ENCODE results near the gene UBD. TPM values are rescaled to one million over a fixed set of nuclear protein-coding genes. Genes with fewer than 3 reads are reported as not detected.

Gene UBD
- total and polyA plus RNA-seq, 2 of the 13 experiments (the other 11 are each of a cell fraction or from before 2014, with no cell fraction given) = 13.9 to 172 TPM

DNA sequence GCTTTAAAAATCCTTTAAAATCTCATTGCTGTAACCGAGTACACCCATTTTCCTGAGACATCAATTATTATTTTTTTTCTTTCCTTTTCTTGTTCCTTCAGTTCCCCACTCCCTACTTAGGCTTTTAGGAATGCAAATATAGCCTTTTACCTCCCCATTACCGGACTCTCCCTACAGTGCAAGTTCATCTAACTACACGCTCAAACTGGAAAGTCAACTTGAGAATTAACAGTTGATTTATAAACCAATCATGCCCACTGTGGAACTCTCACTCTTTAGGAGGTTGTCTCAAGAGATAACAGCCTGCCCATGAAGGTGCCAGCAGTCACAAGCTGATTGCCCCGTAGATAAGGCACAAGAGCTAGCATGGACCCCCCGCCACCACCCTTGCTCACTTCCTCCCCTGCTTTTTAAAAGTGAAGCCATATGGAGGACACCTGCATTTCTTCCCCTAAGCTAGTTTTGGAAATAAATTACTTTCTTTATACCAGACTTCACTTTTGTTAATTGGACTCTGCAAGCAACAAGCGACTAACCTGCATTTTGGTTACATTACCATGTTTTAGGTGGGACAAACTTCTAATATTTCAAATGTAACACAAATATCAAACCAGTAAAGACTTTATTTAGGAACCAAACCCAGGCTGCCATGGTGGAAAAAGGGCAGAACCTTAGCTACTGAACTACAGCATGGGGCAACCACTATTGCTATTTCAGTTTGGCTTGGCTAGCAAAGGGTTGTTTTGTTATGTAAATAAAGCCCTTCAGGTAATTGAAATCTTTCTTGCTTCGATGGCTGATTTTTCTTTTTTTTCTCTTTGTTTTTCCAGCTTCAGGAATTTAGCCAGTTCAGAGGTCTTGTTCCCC lies 34.9 kb downstream of the UBD start (continued):
- TF ChIP-seq ARNT2 (CRISPR knock-in tag; IDR thresholded peaks at IDR 0.05; ENCODE audit: low read depth) (no peak), ZNF292 (CRISPR knock-in tag; IDR thresholded peaks at IDR 0.05; ENCODE audit: borderline replicate concordance, low read depth) (no peak), ZNF557 (CRISPR knock-in tag; IDR thresholded peaks at IDR 0.05) (no peak), KDM1A (CRISPR knock-in tag; IDR thresholded peaks at IDR 0.05) (no peak), SETDB1 (CRISPR knock-in tag; IDR thresholded peaks at IDR 0.05; ENCODE audit: borderline replicate concordance) (no peak), ZNF841 (CRISPR knock-in tag; IDR thresholded peaks at IDR 0.05; ENCODE audit: borderline replicate concordance) (no peak)
- TF ChIP-seq, protein P1, sequence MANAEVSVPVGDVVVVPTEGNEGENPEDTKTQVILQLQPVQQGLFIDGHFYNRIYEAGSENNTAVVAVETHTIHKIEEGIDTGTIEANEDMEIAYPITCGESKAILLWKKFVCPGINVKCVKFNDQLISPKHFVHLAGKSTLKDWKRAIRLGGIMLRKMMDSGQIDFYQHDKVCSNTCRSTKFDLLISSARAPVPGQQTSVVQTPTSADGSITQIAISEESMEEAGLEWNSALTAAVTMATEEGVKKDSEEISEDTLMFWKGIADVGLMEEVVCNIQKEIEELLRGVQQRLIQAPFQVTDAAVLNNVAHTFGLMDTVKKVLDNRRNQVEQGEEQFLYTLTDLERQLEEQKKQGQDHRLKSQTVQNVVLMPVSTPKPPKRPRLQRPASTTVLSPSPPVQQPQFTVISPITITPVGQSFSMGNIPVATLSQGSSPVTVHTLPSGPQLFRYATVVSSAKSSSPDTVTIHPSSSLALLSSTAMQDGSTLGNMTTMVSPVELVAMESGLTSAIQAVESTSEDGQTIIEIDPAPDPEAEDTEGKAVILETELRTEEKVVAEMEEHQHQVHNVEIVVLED (CRISPR knock-in tag; IDR thresholded peaks at IDR 0.05; ENCODE audit: borderline replicate concordance) = no peak
- TF ChIP-seq, protein P2, sequence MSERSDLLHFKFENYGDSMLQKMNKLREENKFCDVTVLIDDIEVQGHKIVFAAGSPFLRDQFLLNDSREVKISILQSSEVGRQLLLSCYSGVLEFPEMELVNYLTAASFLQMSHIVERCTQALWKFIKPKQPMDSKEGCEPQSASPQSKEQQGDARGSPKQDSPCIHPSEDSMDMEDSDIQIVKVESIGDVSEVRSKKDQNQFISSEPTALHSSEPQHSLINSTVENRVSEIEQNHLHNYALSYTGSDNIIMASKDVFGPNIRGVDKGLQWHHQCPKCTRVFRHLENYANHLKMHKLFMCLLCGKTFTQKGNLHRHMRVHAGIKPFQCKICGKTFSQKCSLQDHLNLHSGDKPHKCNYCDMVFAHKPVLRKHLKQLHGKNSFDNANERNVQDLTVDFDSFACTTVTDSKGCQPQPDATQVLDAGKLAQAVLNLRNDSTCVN (CRISPR knock-in tag; IDR thresholded peaks at IDR 0.05; ENCODE audit: borderline replicate concordance) = no peak

DNA sequence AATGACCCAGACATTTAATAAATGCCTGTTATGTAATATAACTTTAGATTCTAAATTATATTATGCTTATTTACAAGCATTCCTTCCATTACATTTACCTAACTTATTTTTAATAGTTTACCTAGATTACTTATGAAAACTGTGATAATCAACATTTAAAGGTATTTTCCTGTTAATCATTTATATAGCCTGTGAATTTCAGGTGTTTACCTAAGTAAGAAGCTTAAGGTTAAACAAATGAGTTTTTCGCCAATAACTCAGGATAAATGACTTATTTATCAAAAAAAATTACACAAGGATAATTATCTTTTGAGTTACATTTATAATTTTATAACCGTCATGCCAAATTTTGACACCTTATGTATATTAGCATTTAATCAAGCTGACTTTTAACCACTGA lies 35.5 kb downstream of the UBD start:
- ChIA-PET POLR2A (no interaction called here), CTCF (ENCODE audit: low intra/inter-chr PET ratio, low total read pairs) (no interaction called here)
- Histone ChIP-seq H4K20me1 (ENCODE audit: insufficient read depth, low read length) (no peaks in the 10 kb centered on the region), H3K4me1 (ENCODE audit: insufficient read depth, low read length) (no peaks in the 10 kb centered on the region), H2AFZ (ENCODE audit: low read length) (no peak overlapping the region), H3K27me3 (ENCODE audit: control insufficient read depth in 1 of 2, insufficient read depth in 2 of 2, low read length in 2 of 2) (no peaks in the 10 kb centered on the region), H3K4me3 (replicated peaks in 1 of 3; ENCODE audit: insufficient read depth in 1 of 3, low read depth in 2 of 3, low read length in 3 of 3) (no peak overlapping the region), H3K4me2 (ENCODE audit: low read depth, low read length) (no peak overlapping the region), H3K36me3 (replicated peaks in 1 of 2; ENCODE audit: control insufficient read depth in 1 of 2, insufficient read depth in 2 of 2, low read length in 2 of 2) (no peaks in the 10 kb centered on the region), H3K9me3 (ENCODE audit: low read length) (no peaks in the 10 kb centered on the region), H3K9ac (ENCODE audit: insufficient read depth, low read depth, low read length) (no peak overlapping the region), H3K27ac (ENCODE audit: extremely low read length, insufficient read depth, low read length) (no peak overlapping the region), H3K79me2 (ENCODE audit: insufficient read depth, low read length) (no peaks in the 10 kb centered on the region)
- in situ Hi-C loops (cut with HindIII; ENCODE audit: extremely low pct_ligation_motif_present, low pct_unique_long_range_greater_than_20kb) = no loop called here
- intact Hi-C loops (cut with micrococcal nuclease; ENCODE audit: unreplicated experiment) = no loop called here
- FAIRE-seq (no peak), ATAC-seq (no peak), DNase-seq (ENCODE audit: low spot score) (no peak)
- BruUV-seq (replicated peaks) = no TSS peak
- WGBS (ENCODE audit: low lambda C conversion rate) = 40% methylated on average over 2 of the region's 2 CpGs
- TF ChIP-seq GZF1 (CRISPR knock-in tag; IDR thresholded peaks at IDR 0.05) (no peak), RBM39 (IDR thresholded peaks at IDR 0.05; ENCODE audit: low read depth, low read length, poor library complexity, severe bottlenecking) (no peak), SOX5 (CRISPR knock-in tag; IDR thresholded peaks at IDR 0.05; ENCODE audit: borderline replicate concordance) (no peak), CC2D1A (CRISPR knock-in tag; IDR thresholded peaks at IDR 0.05) (no peak), ZNF205 (CRISPR knock-in tag; IDR thresholded peaks at IDR 0.05) (no peak), ZNF713 (CRISPR knock-in tag; IDR thresholded peaks at IDR 0.05) (no peak), MEIS1 (CRISPR knock-in tag; IDR thresholded peaks at IDR 0.05; ENCODE audit: borderline replicate concordance) (no peak)
- TF ChIP-seq, protein P3, sequence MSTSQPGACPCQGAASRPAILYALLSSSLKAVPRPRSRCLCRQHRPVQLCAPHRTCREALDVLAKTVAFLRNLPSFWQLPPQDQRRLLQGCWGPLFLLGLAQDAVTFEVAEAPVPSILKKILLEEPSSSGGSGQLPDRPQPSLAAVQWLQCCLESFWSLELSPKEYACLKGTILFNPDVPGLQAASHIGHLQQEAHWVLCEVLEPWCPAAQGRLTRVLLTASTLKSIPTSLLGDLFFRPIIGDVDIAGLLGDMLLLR (CRISPR knock-in tag; IDR thresholded peaks at IDR 0.05) = no peak

Measured in HepG2 (cell line).